ENCODE measurements around the gene SLC2A6.
"Not testable (repeated sequence)": the region's sequence is repeated elsewhere in the genome, so short reads cannot be mapped to it uniquely, and the experiment has no call there.

SLC2A6 gene

DNA sequence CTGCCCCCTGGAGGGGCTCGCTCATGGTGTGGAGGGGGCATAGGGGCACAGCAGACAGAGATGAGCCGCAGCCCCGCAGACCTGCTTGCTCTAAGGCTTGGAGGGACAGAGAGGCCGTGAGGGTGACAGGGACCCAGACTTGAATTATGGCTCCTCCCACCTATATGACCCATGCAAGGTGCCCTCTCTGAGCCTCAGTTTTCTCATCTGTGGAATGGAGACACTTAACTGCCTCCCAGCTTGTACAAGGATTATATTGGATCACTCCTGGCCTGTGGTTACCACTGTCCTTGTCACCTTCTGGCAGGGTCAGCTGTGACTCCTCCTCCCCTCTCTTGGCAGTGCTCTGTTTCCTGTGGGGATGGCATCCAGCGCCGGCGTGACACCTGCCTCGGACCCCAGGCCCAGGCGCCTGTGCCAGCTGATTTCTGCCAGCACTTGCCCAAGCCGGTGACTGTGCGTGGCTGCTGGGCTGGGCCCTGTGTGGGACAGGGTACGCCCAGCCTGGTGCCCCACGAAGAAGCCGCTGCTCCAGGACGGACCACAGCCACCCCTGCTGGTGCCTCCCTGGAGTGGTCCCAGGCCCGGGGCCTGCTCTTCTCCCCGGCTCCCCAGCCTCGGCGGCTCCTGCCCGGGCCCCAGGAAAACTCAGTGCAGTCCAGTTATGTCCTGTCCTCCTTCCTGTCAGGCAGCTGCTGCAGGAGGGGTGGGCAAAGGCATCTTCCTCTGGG, 23.8 kb downstream of the SLC2A6 start:
- H3K9me3 Mint-ChIP-seq, result no peaks in the 10 kb centered on the region
- no peak overlapping the region for H3K27ac Mint-ChIP-seq
- no peaks in the 10 kb centered on the region for H3K4me1 Mint-ChIP-seq
- no peaks in the 10 kb centered on the region for H3K36me3 Mint-ChIP-seq (ENCODE audit: low read depth)
- TF ChIP-seq CTCF (IDR thresholded peaks at IDR 0.05; ENCODE audit: unreplicated experiment in 3 of 3), result no peak
- no peak overlapping the region for H3K4me3 Mint-ChIP-seq
- H3K27me3 Mint-ChIP-seq (ENCODE audit: low read depth), result peaks cover 10% of the 10 kb centered on the region

- no peaks in the 10 kb centered on the region for H3K36me3 Mint-ChIP-seq (ENCODE audit: low read depth)
- no peak for TF ChIP-seq CTCF (IDR thresholded peaks at IDR 0.05; ENCODE audit: unreplicated experiment in 3 of 3)
- peaks cover 10% of the 10 kb centered on the region for H3K27me3 Mint-ChIP-seq (ENCODE audit: low read depth)
- no peaks in the 10 kb centered on the region for H3K4me1 Mint-ChIP-seq
- H3K9me3 Mint-ChIP-seq, result no peaks in the 10 kb centered on the region
- H3K4me3 Mint-ChIP-seq, result no peak overlapping the region
- H3K27ac Mint-ChIP-seq, result no peak overlapping the region
These were observed 24.6 kb downstream of the SLC2A6 start for GRCh38 chr9:133454325-133454724.

DNA sequence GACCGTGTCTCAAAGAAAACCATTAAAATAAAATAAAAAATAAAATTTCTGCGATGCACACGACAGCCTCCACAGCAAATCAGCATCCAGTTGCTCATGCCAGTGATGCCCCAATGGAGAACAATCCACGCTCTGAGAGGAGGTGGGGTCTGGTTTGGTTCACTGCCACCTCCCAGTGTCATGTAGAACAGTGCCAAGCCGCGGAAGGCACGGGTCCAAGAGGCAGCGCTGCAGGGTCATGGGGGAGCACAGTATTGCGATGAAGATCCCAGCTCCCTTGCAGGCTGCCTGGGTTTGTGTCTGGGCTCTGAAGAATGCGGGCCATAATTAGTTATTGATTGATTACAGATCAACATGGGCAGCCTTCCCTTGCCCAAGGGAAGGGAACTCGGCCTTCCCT, 25.2 kb downstream of the SLC2A6 start:
- H3K36me3 Mint-ChIP-seq (ENCODE audit: low read depth), result no peaks in the 10 kb centered on the region
- H3K27ac Mint-ChIP-seq, result no peak overlapping the region
- no peaks in the 10 kb centered on the region for H3K9me3 Mint-ChIP-seq

DNA sequence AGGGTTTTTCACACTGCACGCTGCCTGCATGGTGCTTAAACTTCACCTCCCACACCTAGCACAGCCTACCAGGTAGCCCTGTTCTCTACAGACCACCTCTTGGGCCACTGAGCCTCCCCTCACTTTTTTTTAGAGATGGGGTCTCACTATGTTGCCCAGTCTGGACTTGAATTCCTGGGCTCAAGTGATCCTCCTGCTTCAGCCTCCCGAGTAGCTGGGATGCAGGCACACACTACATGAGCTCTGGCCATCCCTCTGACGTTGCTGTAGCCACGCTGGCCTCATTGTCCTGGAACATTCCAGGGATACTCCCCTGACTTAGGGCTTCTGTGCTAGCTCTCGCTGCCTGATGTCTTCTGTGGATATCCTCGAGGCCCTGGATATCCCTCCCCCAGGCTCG, 26.3 kb downstream of the SLC2A6 start:
- no peaks in the 10 kb centered on the region for H3K4me1 Mint-ChIP-seq
- no peaks in the 10 kb centered on the region for H3K36me3 Mint-ChIP-seq (ENCODE audit: low read depth)
- no peak overlapping the region for H3K27ac Mint-ChIP-seq
- no peak overlapping the region for H3K4me3 Mint-ChIP-seq
- no peaks in the 10 kb centered on the region for H3K9me3 Mint-ChIP-seq
- peaks cover 10% of the 10 kb centered on the region for H3K27me3 Mint-ChIP-seq (ENCODE audit: low read depth)
- TF ChIP-seq CTCF (IDR thresholded peaks at IDR 0.05; ENCODE audit: unreplicated experiment in 3 of 3), result no peak

More for the DNA sequence above, 25.2 kb downstream of the SLC2A6 start:
- Mint-ChIP-seq H3K4me3 (no peak overlapping the region), H3K4me1 (no peaks in the 10 kb centered on the region), H3K27me3 (ENCODE audit: low read depth) (peaks cover 10% of the 10 kb centered on the region)
- TF ChIP-seq CTCF (IDR thresholded peaks at IDR 0.05; ENCODE audit: unreplicated experiment in 3 of 3), result no peak

DNA sequence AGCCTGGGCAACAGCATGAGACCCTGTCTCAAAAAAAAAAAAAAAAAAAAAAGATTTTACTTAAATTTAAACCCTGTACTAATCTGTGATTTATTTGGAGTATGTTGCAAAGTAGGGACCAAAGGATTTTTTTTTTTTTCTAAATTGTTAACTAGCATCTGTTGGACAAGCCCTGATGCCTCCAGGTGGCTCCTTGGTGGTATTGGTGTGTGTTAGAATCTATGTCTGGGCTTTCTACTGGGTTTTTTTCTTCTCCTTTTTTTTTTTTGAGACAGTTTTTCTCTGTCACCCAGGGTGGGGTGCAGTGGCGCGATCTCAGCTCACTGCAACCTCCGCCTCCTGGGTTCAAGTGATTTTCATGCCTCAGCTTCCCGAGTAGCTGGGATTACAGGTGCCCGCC, 27.0 kb downstream of the SLC2A6 start:
- H3K27me3 Mint-ChIP-seq (ENCODE audit: low read depth), result peaks cover 14% of the 10 kb centered on the region
- H3K4me1 Mint-ChIP-seq; H3K36me3 Mint-ChIP-seq (ENCODE audit: low read depth); H3K9me3 Mint-ChIP-seq; H3K4me3 Mint-ChIP-seq; H3K27ac Mint-ChIP-seq: not testable (repeated sequence)

DNA sequence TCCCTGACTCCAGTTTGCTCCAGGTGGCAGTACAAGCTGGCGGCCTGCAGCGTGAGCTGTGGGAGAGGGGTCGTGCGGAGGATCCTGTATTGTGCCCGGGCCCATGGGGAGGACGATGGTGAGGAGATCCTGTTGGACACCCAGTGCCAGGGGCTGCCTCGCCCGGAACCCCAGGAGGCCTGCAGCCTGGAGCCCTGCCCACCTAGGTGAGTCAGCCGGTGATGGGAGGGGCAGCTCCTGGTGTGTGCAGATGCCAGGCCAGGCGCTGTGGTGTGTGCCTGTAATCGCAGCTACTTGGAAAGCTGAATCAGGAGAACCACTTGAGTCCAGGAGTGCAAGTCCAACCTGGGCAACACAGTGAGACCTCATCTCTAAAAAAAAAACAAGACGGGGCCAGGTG, 29.1 kb downstream of the SLC2A6 start:
- no peaks in the 10 kb centered on the region for H3K36me3 Mint-ChIP-seq (ENCODE audit: low read depth)
- H3K9me3 Mint-ChIP-seq, result no peaks in the 10 kb centered on the region
- H3K4me1 Mint-ChIP-seq, result no peaks in the 10 kb centered on the region
- H3K4me3 Mint-ChIP-seq, result no peak overlapping the region
- H3K27ac Mint-ChIP-seq, result no peak overlapping the region
- peaks cover 14% of the 10 kb centered on the region for H3K27me3 Mint-ChIP-seq (ENCODE audit: low read depth)
- no peak for TF ChIP-seq CTCF (IDR thresholded peaks at IDR 0.05; ENCODE audit: unreplicated experiment in 3 of 3)
